WTC11 (cell line): ENCODE results near the gene SCGB1A1. TPM values are rescaled to one million over a fixed set of nuclear protein-coding genes. Genes with fewer than 3 reads are reported as not detected.

Experiments
- ATAC-seq: fragments of 200-7000 bp; cut with Tn5 transposase; 2 replicates; pipeline ENCODE4 v1.10.0; 2021; ENCODE audit warnings: mild to moderate bottlenecking, moderate library complexity
- CTCF ChIA-PET: fragments of 300-600 bp; sonication (Branson Sonifier 250); formaldehyde crosslinking; loops from one replicate; lab custom pipeline; 2021; ENCODE audit warnings: antibody characterized with exemption; lab: Charles Lee
- POLR2A ChIA-PET: fragments of 350-600 bp; sonication (Branson Sonifier 250); formaldehyde crosslinking; loops from one replicate; lab custom pipeline; 2021; ENCODE audit warnings: antibody characterized with exemption; lab: Charles Lee
- DNase-seq: peaks from one replicate; pipeline ENCODE4 v3.0.0; 2021; ENCODE audit warnings: low spot score
- H3K27ac Mint-ChIP-seq: 2 replicates; pipeline ENCODE4 v1.8.0; 2021; ENCODE audit warnings: mixed read lengths
- H3K27me3 Mint-ChIP-seq: 2 replicates; pipeline ENCODE4 v1.8.0; 2021; ENCODE audit warnings: low read depth, mild to moderate bottlenecking, moderate library complexity, mixed read lengths
- H3K36me3 Mint-ChIP-seq: 2 replicates; pipeline ENCODE4 v1.8.0; 2021; ENCODE audit warnings: mixed read lengths
- H3K4me1 Mint-ChIP-seq: 2 replicates; pipeline ENCODE4 v1.8.0; 2022; ENCODE audit warnings: mixed read lengths
- H3K4me3 Mint-ChIP-seq: 2 replicates; pipeline ENCODE4 v1.8.0; 2021; ENCODE audit warnings: mild to moderate bottlenecking, moderate library complexity, mixed read lengths
- H3K9me3 Mint-ChIP-seq: 2 replicates; pipeline ENCODE4 v1.8.0; 2021; ENCODE audit warnings: mixed read lengths
- AFF4 ChIP-seq: sonication (generic); formaldehyde crosslinking; IDR thresholded peaks from 2 replicates; pipeline ENCODE4 v1.8.1; 2023; ENCODE audit warnings: mild to moderate bottlenecking, missing genetic modification reagents, borderline replicate concordance
- ATF2 ChIP-seq: sonication (generic); formaldehyde crosslinking; IDR thresholded peaks from 2 replicates; pipeline ENCODE4 v1.8.1; 2022; ENCODE audit warnings: low read depth, missing genetic modification reagents, borderline replicate concordance
- E2F5 ChIP-seq: sonication (generic); formaldehyde crosslinking; IDR thresholded peaks from 2 replicates; pipeline ENCODE4 v1.8.1; 2022; ENCODE audit warnings: mild to moderate bottlenecking, moderate library complexity, missing genetic modification reagents
- ELF4 ChIP-seq: sonication (generic); formaldehyde crosslinking; IDR thresholded peaks from 2 replicates; pipeline ENCODE4 v1.8.1; 2022; ENCODE audit warnings: low read depth, mild to moderate bottlenecking, moderate library complexity, missing genetic modification reagents
- GABPB1 ChIP-seq: sonication (generic); formaldehyde crosslinking; IDR thresholded peaks from 2 replicates; pipeline ENCODE4 v1.8.1; 2023; ENCODE audit warnings: mild to moderate bottlenecking, missing genetic modification reagents
- GTF2I ChIP-seq: fragments of 250-450 bp; sonication (Bioruptor Pico); conservative IDR thresholded peaks from 2 replicates; pipeline ENCODE4 v1.4.0; 2021; ENCODE audit warnings: mild to moderate bottlenecking
- IRF1 ChIP-seq: sonication (generic); formaldehyde crosslinking; IDR thresholded peaks from 2 replicates; pipeline ENCODE4 v1.8.0; 2023; ENCODE audit warnings: missing genetic modification reagents
- NR3C1 ChIP-seq: sonication (generic); formaldehyde crosslinking; conservative IDR thresholded peaks from 2 replicates; pipeline ENCODE4 v1.8.1; 2023; ENCODE audit warnings: low read depth, mild to moderate bottlenecking, missing genetic modification reagents
- SOX15 ChIP-seq: fragments of 250-450 bp; sonication (Bioruptor Pico); IDR thresholded peaks from 2 replicates; pipeline ENCODE4 v1.9.0; 2021; ENCODE audit warnings: mild to moderate bottlenecking
- ZNF219 ChIP-seq: sonication (generic); formaldehyde crosslinking; IDR thresholded peaks from 2 replicates; pipeline ENCODE4 v1.8.0; 2023; ENCODE audit warnings: missing genetic modification reagents, mild to moderate bottlenecking, borderline replicate concordance
- total RNA-seq: library from RNA; stranded (reverse); gene quantifications from 3 replicates; pipeline ENCODE4 v1.2.3, GENCODE V29; 2021

Gene SCGB1A1
- total RNA-seq, 1 experiment from 2014 or later: 1.2 TPM

- POLR2A ChIA-PET: no interaction called here
- Mint-ChIP-seq H3K9me3 (peaks cover 18% of the 10 kb centered on the region), H3K4me1 (peaks cover 2% of the 10 kb centered on the region; the same call in 1 of the 2 replicates)
- TF ChIP-seq AFF4 (CRISPR knock-in tag) (no peak), GTF2I (CRISPR knock-in tag) (no peak)
- TF ChIP-seq, all 79 proteins: peak for 0
- CTCF ChIA-PET: interaction anchor here (0.9 to 3.2 kb wide), 3 partner anchors 33 to 52 kb away, joined by 5 to 18 read pairs (median 7); partner anchors contain the start of gene ASRGL1
- no peaks in the 10 kb centered on the region for H3K27me3 Mint-ChIP-seq
- ATAC-seq (no peak), DNase-seq (no peak)
- H3K36me3 Mint-ChIP-seq: peaks cover 18% of the 10 kb centered on the region
- H3K4me3 Mint-ChIP-seq: no peak overlapping the region
- H3K27ac Mint-ChIP-seq: no peak overlapping the region; the same call in 1 of the 2 replicates
Observed at GRCh38 chr11:62372871-62373270, 46.0 kb upstream of the SCGB1A1 start.

GRCh38 chr11:62373464-62374119, 45.2 kb upstream of the SCGB1A1 start:
- POLR2A ChIA-PET: no interaction called here
- no peak overlapping the region for H3K27ac Mint-ChIP-seq

GRCh38 chr11:62374801-62375200, 44.0 kb upstream of the SCGB1A1 start:
- H3K27ac Mint-ChIP-seq: no peak overlapping the region
- DNase-seq (no peak), ATAC-seq (no peak)
- no peaks in the 10 kb centered on the region for H3K27me3 Mint-ChIP-seq
- H3K36me3 Mint-ChIP-seq: peaks cover under 1% of the 10 kb centered on the region; the same call in 1 of the 2 replicates
- H3K4me1 Mint-ChIP-seq: peaks cover 11% of the 10 kb centered on the region
- ChIA-PET CTCF (interaction anchor here (1.0 to 3.2 kb wide), 3 partner anchors 32 to 37 kb away, joined by 3 to 18 read pairs (median 7); partner anchors contain the start of gene ASRGL1), POLR2A (interaction anchor here (0.7 kb wide), 1 partner anchor 160 kb away, joined by 3 read pairs; no protein-coding TSS in a partner anchor)
- TF ChIP-seq NR3C1 (no peak), E2F5 (CRISPR knock-in tag) (no peak), GABPB1 (CRISPR knock-in tag) (no peak), IRF1 (CRISPR knock-in tag) (no peak), ATF2 (no peak)
- H3K9me3 Mint-ChIP-seq: peaks cover under 1% of the 10 kb centered on the region
- H3K4me3 Mint-ChIP-seq: no peak overlapping the region

More at GRCh38 chr11:62373464-62374119, 45.2 kb upstream of the SCGB1A1 start:
- DNase-seq (no peak), ATAC-seq (no peak)
- H3K4me3 Mint-ChIP-seq: no peak overlapping the region
- peaks cover 12% of the 10 kb centered on the region for H3K9me3 Mint-ChIP-seq
- no peak for TF ChIP-seq ELF4
- no peak for TF ChIP-seq SOX15 (CRISPR knock-in tag)
- no peak for TF ChIP-seq ZNF219 (CRISPR knock-in tag)
- peaks cover 12% of the 10 kb centered on the region for H3K36me3 Mint-ChIP-seq
- CTCF ChIA-PET: interaction anchor here (0.5 to 3.2 kb wide), 4 partner anchors 13 to 51 kb away, joined by 3 to 18 read pairs (median 6); partner anchors contain the start of gene ASRGL1
- H3K4me1 Mint-ChIP-seq: peaks cover 4% of the 10 kb centered on the region; the same call in 1 of the 2 replicates
- no peaks in the 10 kb centered on the region for H3K27me3 Mint-ChIP-seq
